Liver (tissue), 3 donors: ENCODE data around the gene USP31.

Source experiments
- CTCF ChIP-seq: fragments of 150-350 bp; IDR thresholded peaks from 2 replicates; pipeline ENCODE4 v1.5.1; 2017; ENCODE audit warnings: improper control_type of control experiment, low read depth, low read length; ENCODE audit not compliant: missing input control
- EGR1 ChIP-seq, 2 donors: IDR thresholded peaks; 2 replicates each; pipeline ENCODE4 v1.6.1; 2016 to 2018; ENCODE audit warnings: antibody characterized with exemption in 2 of 2, low read depth in 2 of 2
- GABPA ChIP-seq, 2 donors: IDR thresholded peaks in 1 of 2; conservative IDR thresholded peaks in 1 of 2; 2 replicates each; pipeline ENCODE4 v1.6.1; 2016; ENCODE audit warnings: antibody characterized with exemption in 2 of 2, mild to moderate bottlenecking in 1 of 2, moderate library complexity in 1 of 2
- HNF4G ChIP-seq: IDR thresholded peaks from 2 replicates; pipeline ENCODE4 v1.6.1; 2016; ENCODE audit warnings: antibody characterized with exemption
- JUND ChIP-seq, 2 donors: IDR thresholded peaks; 2 replicates each; pipeline ENCODE4 v1.6.1; 2016; ENCODE audit warnings: antibody characterized with exemption in 2 of 2
- RAD21 ChIP-seq, 2 donors: IDR thresholded peaks; 2 replicates each; pipeline ENCODE4 v1.6.1; 2016; ENCODE audit warnings: antibody characterized with exemption in 2 of 2, mild to moderate bottlenecking in 2 of 2
- SP1 ChIP-seq: IDR thresholded peaks from 2 replicates; pipeline ENCODE4 v1.6.1; 2018; ENCODE audit warnings: antibody characterized with exemption, mild to moderate bottlenecking
- TF ChIP-seq, protein P1 (sequence below): IDR thresholded peaks from 2 replicates; pipeline ENCODE4 v1.6.1; 2016; ENCODE audit warnings: antibody characterized with exemption
- TF ChIP-seq, protein P2 (sequence below): IDR thresholded peaks from 2 replicates; pipeline ENCODE4 v1.6.1; 2016; ENCODE audit warnings: antibody characterized with exemption, mild to moderate bottlenecking
- donor health status: healthy.
- donor health status: healthy.

GRCh38 chr16:23141959-23142740, 7.1 kb downstream of the USP31 start:
- no peak for TF ChIP-seq EGR1 (IDR thresholded peaks at IDR 0.05; ENCODE audit: low read depth in 2 of 2)
- TF ChIP-seq, protein P1, sequence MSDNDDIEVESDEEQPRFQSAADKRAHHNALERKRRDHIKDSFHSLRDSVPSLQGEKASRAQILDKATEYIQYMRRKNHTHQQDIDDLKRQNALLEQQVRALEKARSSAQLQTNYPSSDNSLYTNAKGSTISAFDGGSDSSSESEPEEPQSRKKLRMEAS, result no peak
- TF ChIP-seq CTCF, result no peak
- TF ChIP-seq GABPA (IDR thresholded peaks at IDR 0.05 in 1 of 2, conservative IDR thresholded peaks at IDR 0.05 in 1 of 2), result no peak
- TF ChIP-seq, protein P2, sequence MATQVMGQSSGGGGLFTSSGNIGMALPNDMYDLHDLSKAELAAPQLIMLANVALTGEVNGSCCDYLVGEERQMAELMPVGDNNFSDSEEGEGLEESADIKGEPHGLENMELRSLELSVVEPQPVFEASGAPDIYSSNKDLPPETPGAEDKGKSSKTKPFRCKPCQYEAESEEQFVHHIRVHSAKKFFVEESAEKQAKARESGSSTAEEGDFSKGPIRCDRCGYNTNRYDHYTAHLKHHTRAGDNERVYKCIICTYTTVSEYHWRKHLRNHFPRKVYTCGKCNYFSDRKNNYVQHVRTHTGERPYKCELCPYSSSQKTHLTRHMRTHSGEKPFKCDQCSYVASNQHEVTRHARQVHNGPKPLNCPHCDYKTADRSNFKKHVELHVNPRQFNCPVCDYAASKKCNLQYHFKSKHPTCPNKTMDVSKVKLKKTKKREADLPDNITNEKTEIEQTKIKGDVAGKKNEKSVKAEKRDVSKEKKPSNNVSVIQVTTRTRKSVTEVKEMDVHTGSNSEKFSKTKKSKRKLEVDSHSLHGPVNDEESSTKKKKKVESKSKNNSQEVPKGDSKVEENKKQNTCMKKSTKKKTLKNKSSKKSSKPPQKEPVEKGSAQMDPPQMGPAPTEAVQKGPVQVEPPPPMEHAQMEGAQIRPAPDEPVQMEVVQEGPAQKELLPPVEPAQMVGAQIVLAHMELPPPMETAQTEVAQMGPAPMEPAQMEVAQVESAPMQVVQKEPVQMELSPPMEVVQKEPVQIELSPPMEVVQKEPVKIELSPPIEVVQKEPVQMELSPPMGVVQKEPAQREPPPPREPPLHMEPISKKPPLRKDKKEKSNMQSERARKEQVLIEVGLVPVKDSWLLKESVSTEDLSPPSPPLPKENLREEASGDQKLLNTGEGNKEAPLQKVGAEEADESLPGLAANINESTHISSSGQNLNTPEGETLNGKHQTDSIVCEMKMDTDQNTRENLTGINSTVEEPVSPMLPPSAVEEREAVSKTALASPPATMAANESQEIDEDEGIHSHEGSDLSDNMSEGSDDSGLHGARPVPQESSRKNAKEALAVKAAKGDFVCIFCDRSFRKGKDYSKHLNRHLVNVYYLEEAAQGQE, result peak; percentile 74
- TF ChIP-seq SP1, result peak; percentile 23
- TF ChIP-seq RAD21 (IDR thresholded peaks at IDR 0.05), result no peak
- no peak for TF ChIP-seq HNF4G
- TF ChIP-seq JUND (IDR thresholded peaks at IDR 0.05), result no peak
